Inflammatory macrophage treated with lipopolysaccharide for 4 hours (primary cell): ENCODE results near the gene HNRNPH1.

ENCODE experiments used
- DNase-seq: peaks from one replicate; pipeline ENCODE4 v3.0.0-alpha.2; 2020

HNRNPH1 gene

DNA sequence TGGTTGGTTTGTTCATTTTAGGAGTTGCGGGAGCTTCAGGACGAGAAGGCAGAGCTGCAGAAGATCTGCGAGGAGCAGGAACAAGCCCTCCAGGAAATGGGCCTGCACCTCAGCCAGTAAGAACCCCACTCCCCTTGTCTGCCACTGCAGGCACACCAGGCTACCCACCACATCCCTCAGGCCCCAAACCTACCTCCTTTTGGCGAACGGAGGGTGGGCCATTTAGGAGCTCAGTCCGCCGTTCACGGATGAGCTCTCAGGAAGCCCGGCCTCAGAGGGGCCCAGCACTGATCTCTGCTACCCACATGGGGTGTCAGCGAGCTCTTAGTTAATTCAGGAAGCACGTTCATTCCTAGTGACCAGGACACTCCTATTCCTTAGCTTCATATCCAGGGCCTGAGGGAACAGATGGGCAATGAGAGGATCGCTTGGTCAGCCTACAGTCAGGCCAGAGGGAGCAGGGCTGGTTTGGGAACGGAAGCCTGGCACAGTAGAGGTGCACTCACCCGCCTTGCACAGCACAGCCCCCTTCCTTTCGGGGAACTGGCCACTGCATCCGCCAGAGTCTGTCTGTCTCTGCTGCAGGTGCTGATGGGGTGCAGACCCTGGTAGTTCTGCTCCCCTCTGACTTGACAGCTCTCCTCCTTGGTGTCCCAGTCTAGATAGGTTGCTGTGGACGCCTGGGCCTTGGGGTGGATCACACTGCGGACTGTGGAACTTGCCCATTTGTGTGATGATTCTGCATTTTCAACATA is 21.4 kb downstream of the HNRNPH1 start:
- DNase-seq, result no peak

DNA sequence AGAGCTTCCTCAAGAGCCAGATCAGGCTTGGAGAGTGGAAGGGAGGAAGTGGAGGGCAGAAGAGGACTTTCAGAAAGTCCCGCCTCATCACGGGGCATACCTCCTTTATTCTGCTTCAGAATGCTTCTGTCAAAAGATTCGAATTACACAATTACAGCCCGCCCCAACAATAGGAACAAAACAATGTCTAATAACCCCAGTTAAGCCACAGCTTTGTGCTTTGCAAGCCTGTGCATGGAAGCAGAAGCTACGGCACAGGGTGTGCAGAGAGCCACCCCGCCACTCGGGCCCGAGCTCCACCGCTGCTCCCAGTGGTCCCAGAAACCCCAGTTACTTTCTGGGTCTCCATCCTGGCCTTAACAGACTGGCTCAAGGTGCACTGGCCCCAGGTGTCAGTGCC is 23.5 kb downstream of the HNRNPH1 start:
- peak; percentile 87 for DNase-seq

DNA sequence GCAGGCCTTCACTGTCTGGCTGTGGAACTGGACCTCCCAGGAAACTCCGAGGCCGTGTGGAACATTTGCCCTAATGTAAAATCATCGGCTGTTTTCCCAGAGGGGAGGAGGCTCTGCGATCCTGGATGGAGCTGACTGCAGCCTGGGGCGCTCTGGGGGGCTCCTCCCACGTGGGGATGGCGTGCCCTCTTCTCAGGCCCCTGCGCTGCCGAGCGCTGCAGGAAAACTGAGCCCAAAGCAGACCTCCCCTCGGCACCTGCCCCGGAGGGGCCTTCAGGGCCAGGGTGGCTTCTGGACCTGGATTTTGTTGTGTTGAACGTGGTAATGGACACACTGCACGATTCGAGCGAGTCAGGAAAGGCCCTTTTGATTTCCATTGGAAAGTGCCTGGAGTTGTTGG is 23.9 kb downstream of the HNRNPH1 start:
- no peak for DNase-seq

DNA sequence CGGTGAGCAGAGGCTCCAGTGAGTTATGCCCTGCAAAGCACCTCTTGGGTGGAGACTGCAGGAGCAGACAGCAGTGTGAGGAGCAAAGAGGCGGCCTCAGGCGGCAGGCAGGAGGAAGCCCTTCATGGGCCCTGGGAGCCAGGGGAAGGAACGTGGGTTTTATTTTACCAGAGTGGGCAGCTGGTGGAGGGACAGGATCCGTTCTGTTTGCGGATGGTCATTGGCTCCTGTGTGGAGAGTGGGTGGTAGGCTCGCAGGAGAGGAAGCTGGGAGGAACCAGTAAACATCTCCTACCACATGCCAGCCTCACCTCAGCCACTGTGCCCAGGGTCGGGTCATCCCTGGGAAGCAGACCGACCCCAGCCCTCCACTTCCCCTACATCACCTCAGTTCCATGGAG is 24.4 kb downstream of the HNRNPH1 start:
- DNase-seq, result no peak

DNA sequence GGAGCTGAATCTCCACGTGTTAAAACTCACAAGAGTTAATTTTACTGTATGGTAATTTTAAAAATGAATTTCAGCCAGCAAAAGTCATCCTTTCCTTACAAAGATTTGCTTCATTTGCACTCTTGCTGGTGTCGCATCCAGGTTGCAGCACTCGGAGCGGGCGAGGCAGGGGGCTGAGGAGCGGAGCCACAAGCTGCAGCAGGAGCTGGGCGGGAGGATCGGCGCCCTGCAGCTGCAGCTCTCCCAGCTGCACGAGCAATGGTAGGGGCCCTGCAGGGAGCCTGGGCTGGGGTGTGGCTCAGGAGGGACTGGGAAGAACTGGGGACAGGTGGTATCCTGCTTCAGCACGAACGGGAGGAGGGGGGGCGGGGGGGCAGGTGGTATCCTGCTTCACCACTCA is 27.1 kb downstream of the HNRNPH1 start:
- DNase-seq, result no peak

DNA sequence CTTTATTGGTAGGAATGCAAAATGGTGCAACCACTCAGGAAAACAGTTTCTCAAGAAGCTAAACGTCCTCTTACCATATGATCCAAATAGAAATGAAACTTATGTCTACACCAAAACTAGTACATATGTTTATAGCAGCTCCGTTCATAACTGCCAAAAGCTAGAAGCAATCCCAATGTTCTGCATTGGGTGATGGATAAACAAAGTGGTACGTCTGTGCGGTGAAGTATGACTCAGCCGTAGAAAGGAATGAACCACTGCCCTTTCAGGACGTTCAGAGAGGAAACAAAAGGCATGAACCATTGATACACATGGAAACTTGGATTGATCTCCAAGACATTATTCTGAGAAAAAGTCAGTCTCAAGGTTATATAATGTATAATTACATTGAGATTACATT is 27.6 kb downstream of the HNRNPH1 start:
- no peak for DNase-seq

DNA sequence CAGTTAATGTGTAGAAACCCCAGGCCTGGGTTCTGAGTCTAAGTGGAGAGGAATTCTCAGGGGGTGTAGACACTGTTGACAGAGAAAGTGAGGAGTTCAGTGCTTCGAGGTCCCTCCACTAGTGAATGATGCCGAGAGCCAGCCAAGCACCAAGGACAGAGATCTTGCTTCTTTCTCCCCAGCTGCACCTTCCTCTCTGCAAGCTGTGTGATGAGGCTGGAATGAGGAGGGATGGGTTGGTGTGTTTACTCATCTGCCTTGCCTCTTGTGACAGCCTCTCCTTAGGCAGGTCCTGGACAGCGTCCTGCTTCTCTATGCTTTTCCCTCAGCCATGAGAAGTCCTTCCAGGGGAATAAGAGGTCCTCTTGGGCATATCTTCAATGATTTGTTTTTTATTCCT is 35.3 kb downstream of the HNRNPH1 start:
- no peak for DNase-seq

DNA sequence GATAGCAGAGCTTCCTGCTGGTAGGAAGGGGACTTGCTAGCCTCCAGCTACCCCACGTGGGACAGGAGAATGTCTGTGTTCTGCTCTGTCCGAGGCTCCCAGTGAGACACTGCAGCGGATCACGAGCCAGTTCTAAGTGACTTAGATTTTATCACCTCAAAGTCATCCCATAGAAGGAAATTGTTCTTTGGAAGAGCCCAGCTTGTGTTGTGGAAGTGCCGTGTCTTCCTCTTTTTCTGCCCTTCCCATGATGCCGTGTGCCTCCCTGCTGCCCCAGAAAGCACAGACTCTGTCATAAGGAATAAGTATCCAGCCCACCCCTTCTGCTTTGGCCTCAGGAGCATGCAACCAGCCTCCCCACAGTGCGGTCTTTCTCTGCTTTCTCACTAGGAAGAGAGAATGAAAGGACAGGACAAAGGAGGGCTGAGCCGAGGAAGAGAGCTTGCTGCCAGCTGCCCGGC is 37.5 kb downstream of the HNRNPH1 start:
- DNase-seq, result peak; percentile 56

DNA sequence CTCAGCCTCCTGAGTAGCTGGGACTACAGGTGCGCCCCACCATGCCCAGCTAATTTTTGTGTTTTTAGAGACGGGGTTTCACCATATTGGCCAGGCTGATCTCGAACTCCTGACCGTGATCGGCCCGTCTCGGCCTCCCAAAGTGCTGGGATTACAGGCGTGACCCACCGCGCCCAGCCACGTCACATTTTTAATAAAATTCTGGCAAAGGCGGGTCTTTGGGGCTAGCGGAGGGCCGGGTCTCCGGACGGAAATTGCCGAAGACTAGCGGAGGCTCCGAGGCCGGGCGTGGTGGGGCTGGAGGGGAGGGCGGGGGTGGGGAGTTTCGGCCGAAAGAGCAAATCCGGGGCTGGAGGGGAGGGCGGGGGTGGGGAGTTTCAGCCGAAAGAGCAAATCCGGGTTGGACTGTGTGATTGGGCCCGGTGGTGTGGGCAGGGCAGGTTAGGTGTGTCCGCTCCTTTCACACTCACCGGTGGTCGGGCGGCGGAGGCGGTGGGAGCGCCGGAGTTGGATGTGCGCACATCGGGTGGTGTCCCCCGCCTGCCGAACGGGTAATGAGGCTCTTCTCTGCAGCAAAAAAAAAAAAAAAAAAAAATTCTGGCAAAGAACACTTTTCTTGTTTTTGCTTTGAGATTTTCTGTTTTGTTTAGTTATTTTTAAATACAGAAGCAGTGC is 46.0 kb downstream of the HNRNPH1 start:
- no peak for DNase-seq

DNA sequence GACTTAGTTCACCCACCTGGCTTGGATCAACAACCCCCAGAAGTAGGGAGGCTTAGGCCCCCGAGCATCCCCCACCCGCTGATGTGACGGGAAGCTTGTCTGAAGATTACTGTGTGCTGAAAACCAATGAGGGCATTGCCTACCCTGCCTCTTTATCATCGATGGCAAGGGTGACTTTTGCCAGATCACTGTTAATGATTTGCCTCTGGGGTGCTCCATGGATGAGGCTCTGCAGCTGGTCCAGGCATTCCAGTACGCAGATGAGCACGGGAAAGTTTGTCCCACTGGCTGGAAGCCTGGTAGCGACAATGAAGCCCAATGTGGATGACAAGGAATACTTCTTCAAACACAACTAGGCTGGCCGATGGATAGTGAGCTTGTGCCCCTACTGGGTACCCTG is 51.1 kb downstream of the HNRNPH1 start:
- DNase-seq, result no peak

DNA sequence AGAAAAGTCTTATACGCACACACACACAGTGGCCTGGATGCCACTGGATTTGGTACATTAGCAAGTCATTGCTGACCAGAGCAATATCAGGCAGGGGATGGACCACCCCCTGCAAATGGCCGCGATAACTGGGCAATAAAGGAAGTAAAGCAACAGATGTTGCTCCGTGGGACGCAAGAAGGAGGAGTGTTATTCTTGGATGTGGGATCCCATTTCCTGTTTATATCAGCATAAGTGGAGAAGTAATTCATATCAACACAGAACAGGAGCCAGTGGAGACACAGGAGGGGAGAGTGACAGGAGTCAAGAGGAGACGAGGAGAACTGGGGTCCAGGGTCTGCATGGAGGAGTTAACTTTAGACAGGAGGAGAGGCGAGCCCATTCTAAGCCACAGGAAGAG is 54.8 kb downstream of the HNRNPH1 start:
- DNase-seq, result peak; percentile 20

DNA sequence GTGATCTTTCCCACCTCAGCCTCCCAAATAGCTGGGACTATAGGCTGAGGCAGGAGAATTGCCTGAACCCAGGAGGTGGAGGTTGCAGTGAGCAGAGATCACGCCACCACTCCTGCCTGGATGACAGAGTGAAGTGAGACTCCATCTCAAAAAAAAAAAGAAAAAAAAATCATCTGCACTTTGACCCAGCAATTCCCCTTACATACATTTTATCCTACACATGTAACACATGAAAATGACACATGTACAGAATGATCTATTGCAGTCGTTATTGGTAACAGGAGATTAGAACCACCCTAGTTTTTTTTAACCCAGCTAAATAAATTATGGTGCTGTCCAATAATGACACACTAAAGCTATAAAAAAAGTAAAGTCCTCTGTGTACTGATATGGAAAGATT is 58.9 kb downstream of the HNRNPH1 start:
- no peak for DNase-seq
